ENCODE measurements around the gene CLSTN2. TPM values are rescaled to one million over a fixed set of nuclear protein-coding genes. Genes with fewer than 3 reads are reported as not detected.

CLSTN2 gene
- total and polyA plus RNA-seq, 12 donors: 0.67 to 17.8 (median 5.3) TPM

DNA sequence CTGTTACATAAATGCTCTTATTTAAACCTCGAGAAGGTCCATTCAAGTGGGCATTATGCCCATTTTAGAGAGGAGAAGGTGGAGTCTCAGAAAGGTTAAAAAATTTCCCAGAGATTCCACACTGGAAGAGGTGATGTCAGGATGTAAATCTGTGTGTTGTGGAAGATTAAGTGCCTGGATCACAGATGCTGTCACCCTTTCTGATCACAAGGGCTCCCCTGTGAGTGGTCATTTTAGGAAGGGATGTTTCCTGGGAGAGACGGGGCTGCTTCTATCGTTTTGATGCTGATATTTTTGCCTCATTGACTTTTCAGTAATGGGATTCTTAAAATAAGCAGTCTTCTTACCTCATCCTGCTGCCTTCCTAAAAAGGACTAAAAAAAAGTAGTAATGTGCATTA lies 132.5 kb downstream of the CLSTN2 start:
- no peaks in the 10 kb centered on the region for H3K36me3 ChIP-seq (replicated peaks in 1 of 2)
- no peak overlapping the region for H3K4me3 ChIP-seq
- DNase-seq: no peak
- 65 to 71% (median 69%) methylated on average over 3 of the region's 3 CpGs for WGBS, 4 donors
- H3K4me1 ChIP-seq (replicated peaks in 1 of 2): no peaks in the 10 kb centered on the region
- H3K27ac ChIP-seq: no peak overlapping the region
- no peaks in the 10 kb centered on the region for H3K27me3 ChIP-seq
- H3K9me3 ChIP-seq (replicated peaks in 1 of 3): no peaks in the 10 kb centered on the region
- intact Hi-C loops (cut with DNase I): no loop called here
- no peak for TF ChIP-seq CTCF (IDR thresholded peaks at IDR 0.05)

DNA sequence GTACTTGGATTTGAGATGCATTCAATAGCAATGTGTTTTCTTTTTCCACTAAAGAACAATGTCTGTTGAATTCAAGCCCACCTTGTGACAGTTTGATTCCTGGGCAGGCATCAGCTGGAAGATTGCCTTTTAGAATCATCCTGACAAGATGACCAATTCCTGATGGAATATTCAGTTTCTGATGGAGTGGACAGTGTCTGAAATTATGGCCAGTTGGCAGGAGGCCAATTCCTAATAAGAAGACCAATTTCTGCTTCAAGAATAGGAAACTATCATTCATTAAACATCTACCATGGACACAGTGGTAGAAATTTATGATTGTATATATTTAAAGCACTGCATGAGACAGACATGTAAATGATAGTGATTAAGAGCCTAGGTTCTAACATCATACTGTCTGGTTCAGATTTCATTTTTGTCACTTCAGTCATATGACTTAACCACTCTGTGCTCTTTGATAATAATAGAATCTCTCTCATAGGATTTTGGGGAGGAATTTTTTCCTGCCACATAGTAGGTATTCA lies 133.6 kb downstream of the CLSTN2 start:
- Histone ChIP-seq H3K27ac (no peak overlapping the region), H3K27me3 (no peaks in the 10 kb centered on the region), H3K9me3 (replicated peaks in 1 of 3) (no peaks in the 10 kb centered on the region), H3K4me1 (replicated peaks in 1 of 2) (no peaks in the 10 kb centered on the region), H3K36me3 (replicated peaks in 1 of 2) (no peaks in the 10 kb centered on the region), H3K4me3 (no peak overlapping the region)
- DNase-seq: no peak
- no peak for TF ChIP-seq CTCF (IDR thresholded peaks at IDR 0.05)
- TF ChIP-seq POLR2A (IDR thresholded peaks at IDR 0.05): no peak
- intact Hi-C loops (cut with DNase I): no loop called here

GRCh38 chr3:140073278-140074045 lies 138.5 kb downstream of the CLSTN2 start:
- H3K27ac ChIP-seq: no peak overlapping the region
- H3K27me3 ChIP-seq: no peaks in the 10 kb centered on the region
- 78 to 89% (median 85%) methylated on average over 3 of the region's 3 CpGs for WGBS, 4 donors
- intact Hi-C loops (cut with DNase I): no loop called here
- H3K36me3 ChIP-seq (replicated peaks in 1 of 2): no peaks in the 10 kb centered on the region
- no peaks in the 10 kb centered on the region for H3K9me3 ChIP-seq (replicated peaks in 1 of 3)
- DNase-seq: no peak
- TF ChIP-seq POLR2A (IDR thresholded peaks at IDR 0.05) (no peak), CTCF (IDR thresholded peaks at IDR 0.05) (no peak)
- H3K4me1 ChIP-seq (replicated peaks in 1 of 2): no peaks in the 10 kb centered on the region
- no peak overlapping the region for H3K4me3 ChIP-seq

- H3K4me3 ChIP-seq: no peak overlapping the region
- DNase-seq: no peak
- no peak overlapping the region for H3K27ac ChIP-seq
- intact Hi-C loops (cut with DNase I): no loop called here
- no peaks in the 10 kb centered on the region for H3K9me3 ChIP-seq (replicated peaks in 1 of 3)
- H3K4me1 ChIP-seq (replicated peaks in 1 of 2): no peaks in the 10 kb centered on the region
- no peak for TF ChIP-seq CTCF (IDR thresholded peaks at IDR 0.05)
- TF ChIP-seq POLR2A (IDR thresholded peaks at IDR 0.05): no peak
- no peaks in the 10 kb centered on the region for H3K27me3 ChIP-seq
- H3K36me3 ChIP-seq (replicated peaks in 1 of 2): no peaks in the 10 kb centered on the region
- 52 to 57% (median 55%) methylated on average over 3 of the region's 3 CpGs for WGBS, 4 donors
These were observed 141.6 kb downstream of the CLSTN2 start for GRCh38 chr3:140076552-140076951.
